Liver (tissue), 9 donors: ENCODE data around the gene PLA2G3. TPM values are rescaled to one million over a fixed set of nuclear protein-coding genes. Genes with fewer than 3 reads are reported as not detected.

Experiments
- DNase-seq: peaks from one replicate; pipeline ENCODE4 v3.0.0-alpha.2; 2017; ENCODE audit warnings: low spot score
- H3K27ac ChIP-seq, 2 donors: one replicate each; pipeline ENCODE4 v1.7.0; 2013; ENCODE audit warnings: inconsistent platforms in 2 of 2, low read length in 2 of 2, control low read depth in 1 of 2, low read depth in 1 of 2, mild to moderate bottlenecking in 1 of 2
- H3K27me3 ChIP-seq, 4 donors: one replicate each; pipeline versions ENCODE4 v1.6.1 to v1.7.0; 2013; ENCODE audit warnings: low read length in 3 of 4, inconsistent platforms in 1 of 4, mild to moderate bottlenecking in 1 of 4, moderate library complexity in 1 of 4; ENCODE audit not compliant: control insufficient read depth in 4 of 4, insufficient read depth in 4 of 4
- H3K36me3 ChIP-seq, 4 donors: one replicate each; pipeline versions ENCODE4 v1.6.1 to v1.7.0; 2013; ENCODE audit warnings: low read length in 3 of 4, mild to moderate bottlenecking in 3 of 4, low read depth in 1 of 4, moderate library complexity in 1 of 4; ENCODE audit not compliant: control insufficient read depth in 4 of 4, insufficient read depth in 3 of 4
- H3K4me1 ChIP-seq, 4 donors: one replicate each; pipeline versions ENCODE4 v1.6.1 to v1.7.0; 2013; ENCODE audit warnings: low read length in 3 of 4, mild to moderate bottlenecking in 3 of 4, moderate library complexity in 1 of 4; ENCODE audit not compliant: control insufficient read depth in 4 of 4, insufficient read depth in 4 of 4
- H3K4me3 ChIP-seq, 3 donors: one replicate each; pipeline versions ENCODE4 v1.6.1 to v1.7.0; 2013; ENCODE audit warnings: low read length in 3 of 3, control low read depth in 1 of 3, low read depth in 1 of 3, mild to moderate bottlenecking in 1 of 3
- H3K9ac ChIP-seq, 2 donors: one replicate each; pipeline ENCODE4 v1.7.0; 2013; ENCODE audit warnings: low read length in 2 of 2, mild to moderate bottlenecking in 2 of 2, moderate library complexity in 2 of 2, control low read depth in 1 of 2, low read depth in 1 of 2
- H3K9me3 ChIP-seq, 4 donors: one replicate each; pipeline versions ENCODE4 v1.6.1 to v1.7.0; 2013; ENCODE audit warnings: low read length in 3 of 4; ENCODE audit not compliant: control insufficient read depth in 4 of 4
- ATF3 ChIP-seq: IDR thresholded peaks from 2 replicates; pipeline ENCODE4 v1.6.1; 2016; ENCODE audit warnings: antibody characterized with exemption
- CTCF ChIP-seq: fragments of 150-350 bp; IDR thresholded peaks from 2 replicates; pipeline ENCODE4 v1.5.1; 2017; ENCODE audit warnings: improper control_type of control experiment, low read depth, low read length; ENCODE audit not compliant: missing input control
- EGR1 ChIP-seq, 2 donors: IDR thresholded peaks; 2 replicates each; pipeline ENCODE4 v1.6.1; 2016 to 2018; ENCODE audit warnings: antibody characterized with exemption in 2 of 2, low read depth in 2 of 2
- FOXA1 ChIP-seq: IDR thresholded peaks from 2 replicates; pipeline ENCODE4 v1.6.1; 2016; ENCODE audit warnings: antibody characterized with exemption
- FOXA2 ChIP-seq: IDR thresholded peaks from 2 replicates; pipeline ENCODE4 v1.6.1; 2016; ENCODE audit warnings: antibody characterized with exemption
- GABPA ChIP-seq, 2 donors: IDR thresholded peaks in 1 of 2; conservative IDR thresholded peaks in 1 of 2; 2 replicates each; pipeline ENCODE4 v1.6.1; 2016; ENCODE audit warnings: antibody characterized with exemption in 2 of 2, mild to moderate bottlenecking in 1 of 2, moderate library complexity in 1 of 2
- HNF4A ChIP-seq, 2 donors: conservative IDR thresholded peaks; 2 replicates each; pipeline ENCODE4 v1.6.1; 2016; ENCODE audit warnings: antibody characterized with exemption in 2 of 2, mild to moderate bottlenecking in 2 of 2
- HNF4G ChIP-seq: IDR thresholded peaks from 2 replicates; pipeline ENCODE4 v1.6.1; 2016; ENCODE audit warnings: antibody characterized with exemption
- JUND ChIP-seq, 2 donors: IDR thresholded peaks; 2 replicates each; pipeline ENCODE4 v1.6.1; 2016; ENCODE audit warnings: antibody characterized with exemption in 2 of 2
- MAX ChIP-seq: IDR thresholded peaks from 2 replicates; pipeline ENCODE4 v1.6.1; 2016; ENCODE audit warnings: antibody characterized with exemption
- NR2F2 ChIP-seq: IDR thresholded peaks from 2 replicates; pipeline ENCODE4 v1.6.1; 2016; ENCODE audit warnings: antibody characterized with exemption
- RAD21 ChIP-seq, 2 donors: IDR thresholded peaks; 2 replicates each; pipeline ENCODE4 v1.6.1; 2016; ENCODE audit warnings: antibody characterized with exemption in 2 of 2, mild to moderate bottlenecking in 2 of 2
- REST ChIP-seq: IDR thresholded peaks from 2 replicates; pipeline ENCODE4 v1.6.1; 2016; ENCODE audit warnings: antibody characterized with exemption, mild to moderate bottlenecking
- RXRA ChIP-seq, 2 donors: IDR thresholded peaks; 2 replicates each; pipeline ENCODE4 v1.6.1; 2017 to 2018; ENCODE audit warnings: antibody characterized with exemption in 2 of 2, mild to moderate bottlenecking in 1 of 2
- SP1 ChIP-seq: IDR thresholded peaks from 2 replicates; pipeline ENCODE4 v1.6.1; 2018; ENCODE audit warnings: antibody characterized with exemption, mild to moderate bottlenecking
- TAF1 ChIP-seq: conservative IDR thresholded peaks from 2 replicates; pipeline ENCODE4 v1.6.1; 2016; ENCODE audit warnings: antibody characterized with exemption, mild to moderate bottlenecking
- YY1 ChIP-seq: IDR thresholded peaks from 2 replicates; pipeline ENCODE4 v1.6.1; 2016; ENCODE audit warnings: antibody characterized with exemption, mild to moderate bottlenecking
- ZBTB33 ChIP-seq: IDR thresholded peaks from 2 replicates; pipeline ENCODE4 v1.6.1; 2016; ENCODE audit warnings: antibody characterized with exemption
- WGBS: extraction: QIAGEN DNeasy Blood & Tissue Kit; methylation state at CpG from one replicate; pipeline ENCODE4 v1.1.7; 2013; 5-methylcytosine and 5-hydroxymethylcytosine counted together
- polyA plus RNA-seq, 2 donors: library from polyadenylated mRNA; stranded (reverse) in 1 of 2; unstranded in 1 of 2; fragments of 200-250 nt in 1 of 2; fragments of >200 nt in 1 of 2; fragmentation: Nextera tagmentation in 1 of 2; extraction: Ambion mirVana in 1 of 2; gene quantifications; one replicate each; pipeline versions ENCODE4 v1.2.1 to v1.2.3, GENCODE V29; 2013 to 2015
- total RNA-seq, 2 donors: library from RNA; depleted of rRNA; stranded (reverse); fragments of >200 nt; gene quantifications; one replicate each; pipeline ENCODE4 v1.2.3, GENCODE V29; 2014
- donor health status: healthy.
- donor health status: healthy.
- donor health status: healthy.
- donor health status: healthy.
- donor health status: healthy.

Gene PLA2G3
- total and polyA plus RNA-seq, 4 donors = not detected

- Histone ChIP-seq H3K9me3 (no peaks in the 10 kb centered on the region), H3K27ac (no peak overlapping the region), H3K27me3 (no peaks in the 10 kb centered on the region), H3K36me3 (no peaks in the 10 kb centered on the region), H3K4me1 (peaks cover 0 to 9% (median 3%) of the 10 kb centered on the region in 4 donors), H3K4me3 (no peak overlapping the region), H3K9ac (no peak overlapping the region)
- no peak for DNase-seq
- TF ChIP-seq FOXA2 = no peak
- no peak for TF ChIP-seq REST
- no peak for TF ChIP-seq YY1
- no peak for TF ChIP-seq EGR1 (IDR thresholded peaks at IDR 0.05; ENCODE audit: low read depth in 2 of 2)
- no peak for TF ChIP-seq TAF1
- 91% methylated on average over 14 of the region's 14 CpGs for WGBS
Observed at GRCh38 chr22:31124811-31125465, 15.4 kb downstream of the PLA2G3 start.

GRCh38 chr22:31124290-31124689, 16.0 kb downstream of the PLA2G3 start:
- Histone ChIP-seq H3K4me3 (no peak overlapping the region), H3K27me3 (no peaks in the 10 kb centered on the region), H3K9me3 (no peaks in the 10 kb centered on the region), H3K4me1 (peaks cover 0 to 9% (median 3%) of the 10 kb centered on the region in 4 donors), H3K27ac (no peak overlapping the region), H3K9ac (no peak overlapping the region), H3K36me3 (no peaks in the 10 kb centered on the region)
- WGBS = 81% methylated on average over 3 of the region's 3 CpGs
- DNase-seq = no peak
- no peak for TF ChIP-seq ZBTB33
- TF ChIP-seq GABPA (IDR thresholded peaks at IDR 0.05 in 1 of 2, conservative IDR thresholded peaks at IDR 0.05 in 1 of 2) = no peak
- TF ChIP-seq ATF3 = no peak
- TF ChIP-seq HNF4A (conservative IDR thresholded peaks at IDR 0.05) = no peak
- TF ChIP-seq SP1 = no peak
- TF ChIP-seq RAD21 (IDR thresholded peaks at IDR 0.05) = no peak
- TF ChIP-seq EGR1 (IDR thresholded peaks at IDR 0.05; ENCODE audit: low read depth in 2 of 2) = no peak
- no peak for TF ChIP-seq HNF4G
- no peak for TF ChIP-seq JUND (IDR thresholded peaks at IDR 0.05)
- no peak for TF ChIP-seq RXRA (IDR thresholded peaks at IDR 0.05)
- no peak for TF ChIP-seq TAF1
- TF ChIP-seq YY1 = no peak
- no peak for TF ChIP-seq CTCF
- no peak for TF ChIP-seq FOXA1
- TF ChIP-seq FOXA2 = no peak
- no peak for TF ChIP-seq NR2F2
- no peak for TF ChIP-seq MAX
- no peak for TF ChIP-seq REST
